GM18867 (cell line): ENCODE measurements around the gene MGLL.

Experiments
- ATAC-seq: cut with Tn5 transposase; IDR thresholded peaks from one replicate; pipeline ENCODE4 v1.9.1; 2021; ENCODE audit warnings: mild to moderate bottlenecking, moderate library complexity; ENCODE audit not compliant: unreplicated experiment

MGLL gene

GRCh38 chr3:127644641-127645370, 177.5 kb downstream of the MGLL start:
- ATAC-seq: no peak

- no peak for ATAC-seq
These were observed 182.3 kb downstream of the MGLL start for GRCh38 chr3:127640042-127640355.

DNA sequence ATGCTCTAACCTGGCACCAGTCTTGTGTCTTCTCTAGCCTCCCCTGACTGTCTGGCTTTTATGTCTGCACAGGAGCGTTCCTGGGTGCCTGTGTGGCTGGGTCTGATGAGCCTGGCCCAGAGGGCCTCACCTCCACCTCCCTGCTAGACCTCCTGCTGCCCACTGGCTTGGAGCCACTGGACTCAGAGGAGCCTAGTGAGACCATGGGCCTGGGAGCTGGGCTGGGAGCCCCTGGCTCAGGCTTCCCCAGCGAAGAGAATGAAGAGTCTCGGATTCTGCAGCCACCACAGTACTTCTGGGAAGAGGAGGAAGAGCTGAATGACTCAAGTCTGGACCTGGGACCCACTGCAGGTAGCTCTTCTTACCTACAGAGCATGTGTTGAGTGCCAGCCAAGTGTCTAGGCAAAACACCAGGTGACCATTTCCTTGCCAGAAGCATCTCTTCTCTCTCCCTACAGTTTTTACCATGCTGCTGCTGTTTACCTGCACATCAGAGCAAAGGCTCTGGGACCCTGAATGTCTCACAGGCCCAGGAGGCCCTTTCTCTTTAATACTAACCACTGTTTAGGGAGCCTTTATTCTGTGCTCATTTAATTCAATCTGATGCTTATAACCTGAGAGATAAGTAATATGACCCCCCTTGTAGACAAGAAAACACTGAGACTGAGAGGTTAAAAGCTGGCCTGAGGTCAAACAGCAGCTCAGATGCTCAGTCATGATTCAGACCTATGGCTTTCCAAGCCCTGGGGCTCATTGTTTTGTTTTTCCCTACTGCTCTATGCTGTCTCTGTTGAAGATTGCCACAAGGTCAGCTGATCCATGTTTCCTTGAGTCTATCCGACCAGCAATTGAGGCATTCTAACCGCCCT, 182.9 kb downstream of the MGLL start:
- no peak for ATAC-seq
